ENCODE results near the gene KCTD11.

DNA sequence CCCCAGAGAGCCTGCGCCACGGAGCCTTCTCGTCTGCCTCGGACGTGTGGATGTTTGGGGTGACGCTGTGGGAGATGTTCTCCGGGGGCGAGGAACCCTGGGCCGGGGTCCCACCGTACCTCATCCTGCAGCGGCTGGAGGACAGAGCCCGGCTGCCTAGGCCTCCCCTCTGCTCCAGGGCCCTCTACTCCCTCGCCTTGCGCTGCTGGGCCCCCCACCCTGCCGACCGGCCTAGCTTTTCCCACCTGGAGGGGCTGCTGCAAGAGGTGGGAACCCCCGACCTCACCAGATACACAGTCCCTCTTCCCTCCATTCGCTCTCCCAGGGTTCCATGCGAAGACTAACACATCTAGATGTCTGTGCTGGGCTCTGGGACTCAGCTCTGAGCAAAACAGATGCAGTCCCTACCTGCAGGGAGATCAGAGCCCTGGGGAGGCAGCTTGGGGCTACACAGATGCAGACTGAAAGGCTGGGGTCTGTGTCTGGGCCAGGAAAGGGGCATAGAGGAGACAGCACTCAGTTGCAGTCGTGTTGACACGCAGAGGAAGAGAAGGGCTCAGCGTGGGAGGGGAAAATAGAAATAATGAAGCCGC is 32.6 kb downstream of the KCTD11 start:
- no peak for TF ChIP-seq POLR2A (IDR thresholded peaks at IDR 0.05)
- no peak for TF ChIP-seq CTCF (IDR thresholded peaks at IDR 0.05 in 4 of 5, conservative IDR thresholded peaks at IDR 0.05 in 1 of 5)

Measured in gastrocnemius medialis (tissue), 4 donors.